Muscle layer of colon (tissue), 2 donors: ENCODE measurements around the gene TIMP3.

ENCODE experiments used
- H3K27ac ChIP-seq: one replicate; pipeline ENCODE4 v1.7.0; 2013; ENCODE audit warnings: low read depth, mild to moderate bottlenecking, low read length, moderate library complexity
- H3K27me3 ChIP-seq, 2 donors: one replicate each; pipeline ENCODE4 v1.7.0; 2013; ENCODE audit warnings: low read length in 2 of 2, mild to moderate bottlenecking in 2 of 2; ENCODE audit not compliant: insufficient read depth in 2 of 2, control insufficient read depth in 1 of 2
- H3K36me3 ChIP-seq: one replicate; pipeline ENCODE4 v1.7.0; 2013; ENCODE audit warnings: mild to moderate bottlenecking, low read length; ENCODE audit not compliant: insufficient read depth
- H3K4me1 ChIP-seq: one replicate; pipeline ENCODE4 v1.7.0; 2013; ENCODE audit warnings: mild to moderate bottlenecking, low read length; ENCODE audit not compliant: insufficient read depth
- H3K4me3 ChIP-seq, 2 donors: one replicate each; pipeline ENCODE4 v1.7.0; 2013; ENCODE audit warnings: low read length in 2 of 2, low read depth in 1 of 2, mild to moderate bottlenecking in 1 of 2, moderate library complexity in 1 of 2
- H3K9ac ChIP-seq: one replicate; pipeline ENCODE4 v1.7.0; 2013; ENCODE audit warnings: low read length
- H3K9me3 ChIP-seq: one replicate; pipeline ENCODE4 v1.7.0; 2013; ENCODE audit warnings: mild to moderate bottlenecking, low read length
- donor health status: abdominal sarcoma.
- donor health status: Adenocarcinoma of cecum.

TIMP3 gene

GRCh38 chr22:32788904-32789624, 12.4 kb upstream of the TIMP3 start:
- H3K27me3 ChIP-seq: no peaks in the 10 kb centered on the region
- H3K9ac ChIP-seq: no peak overlapping the region
- H3K36me3 ChIP-seq: no peaks in the 10 kb centered on the region
- peak overlapping the region in 1 of 2 donors; percentile 30 for H3K4me3 ChIP-seq
- peaks cover 16% of the 10 kb centered on the region for H3K4me1 ChIP-seq
- H3K9me3 ChIP-seq: no peaks in the 10 kb centered on the region
- peak overlapping the region; percentile 35 for H3K27ac ChIP-seq

GRCh38 chr22:32789797-32790620, 11.5 kb upstream of the TIMP3 start:
- peak overlapping the region; percentile 35 for H3K27ac ChIP-seq
- no peak overlapping the region for H3K9ac ChIP-seq
- no peaks in the 10 kb centered on the region for H3K27me3 ChIP-seq
- no peaks in the 10 kb centered on the region for H3K36me3 ChIP-seq
- no peaks in the 10 kb centered on the region for H3K9me3 ChIP-seq
- no peak overlapping the region for H3K4me3 ChIP-seq
- H3K4me1 ChIP-seq: peaks cover 16% of the 10 kb centered on the region

GRCh38 chr22:32791056-32791455, 10.4 kb upstream of the TIMP3 start:
- H3K9ac ChIP-seq: no peak overlapping the region
- peaks cover 16% of the 10 kb centered on the region for H3K4me1 ChIP-seq
- H3K27ac ChIP-seq: no peak overlapping the region
- H3K27me3 ChIP-seq: no peaks in the 10 kb centered on the region
- no peaks in the 10 kb centered on the region for H3K9me3 ChIP-seq
- H3K4me3 ChIP-seq: no peak overlapping the region
- no peaks in the 10 kb centered on the region for H3K36me3 ChIP-seq

GRCh38 chr22:32791485-32791884, 10.0 kb upstream of the TIMP3 start:
- Histone ChIP-seq H3K9me3 (no peaks in the 10 kb centered on the region), H3K36me3 (no peaks in the 10 kb centered on the region), H3K27ac (no peak overlapping the region), H3K9ac (no peak overlapping the region), H3K27me3 (no peaks in the 10 kb centered on the region), H3K4me1 (peaks cover 16% of the 10 kb centered on the region), H3K4me3 (no peak overlapping the region)

GRCh38 chr22:32793589-32793988, 7.9 kb upstream of the TIMP3 start:
- H3K9ac ChIP-seq: no peak overlapping the region
- H3K27ac ChIP-seq: no peak overlapping the region
- no peaks in the 10 kb centered on the region for H3K36me3 ChIP-seq
- H3K27me3 ChIP-seq: no peaks in the 10 kb centered on the region
- H3K9me3 ChIP-seq: no peaks in the 10 kb centered on the region
- peaks cover 22% of the 10 kb centered on the region for H3K4me1 ChIP-seq
- H3K4me3 ChIP-seq: no peak overlapping the region

- Histone ChIP-seq H3K27ac (no peak overlapping the region), H3K9me3 (no peaks in the 10 kb centered on the region), H3K4me1 (peaks cover 12% of the 10 kb centered on the region), H3K4me3 (no peak overlapping the region), H3K27me3 (no peaks in the 10 kb centered on the region), H3K9ac (no peak overlapping the region), H3K36me3 (no peaks in the 10 kb centered on the region)
Measured at GRCh38 chr22:32794449-32795213, 6.9 kb upstream of the TIMP3 start.

- no peaks in the 10 kb centered on the region for H3K27me3 ChIP-seq
- H3K4me3 ChIP-seq: no peak overlapping the region
- H3K4me1 ChIP-seq: peaks cover 8% of the 10 kb centered on the region
- H3K27ac ChIP-seq: no peak overlapping the region
- no peaks in the 10 kb centered on the region for H3K36me3 ChIP-seq
- H3K9ac ChIP-seq: no peak overlapping the region
- H3K9me3 ChIP-seq: no peaks in the 10 kb centered on the region
Measured at GRCh38 chr22:32795214-32795596, 6.3 kb upstream of the TIMP3 start.

- H3K4me3 ChIP-seq: no peak overlapping the region
- peaks cover 15% of the 10 kb centered on the region for H3K4me1 ChIP-seq
- H3K36me3 ChIP-seq: no peaks in the 10 kb centered on the region
Measured at GRCh38 chr22:32796865-32797573, 4.5 kb upstream of the TIMP3 start.

GRCh38 chr22:32799496-32799895, 2.0 kb upstream of the TIMP3 start:
- Histone ChIP-seq H3K27me3 (no peaks in the 10 kb centered on the region), H3K4me1 (peaks cover 24% of the 10 kb centered on the region), H3K9ac (no peak overlapping the region), H3K27ac (no peak overlapping the region), H3K36me3 (no peaks in the 10 kb centered on the region), H3K9me3 (no peaks in the 10 kb centered on the region), H3K4me3 (no peak overlapping the region)

More at GRCh38 chr22:32796865-32797573, 4.5 kb upstream of the TIMP3 start:
- H3K27ac ChIP-seq: no peak overlapping the region
- H3K27me3 ChIP-seq: no peaks in the 10 kb centered on the region
- H3K9me3 ChIP-seq: no peaks in the 10 kb centered on the region
- no peak overlapping the region for H3K9ac ChIP-seq

- H3K36me3 ChIP-seq: no peaks in the 10 kb centered on the region
- peak overlapping the region; percentile 92 for H3K27ac ChIP-seq
- H3K27me3 ChIP-seq: no peaks in the 10 kb centered on the region
- peak overlapping the region in 1 of 2 donors; percentile 97 for H3K4me3 ChIP-seq
- peak overlapping the region; percentile 63 for H3K9ac ChIP-seq
- peaks cover 33% of the 10 kb centered on the region for H3K4me1 ChIP-seq
- H3K9me3 ChIP-seq: no peaks in the 10 kb centered on the region
Measured at GRCh38 chr22:32800158-32800882, 1.2 kb upstream of the TIMP3 start.
